ENCODE results near the gene PTH.

PTH gene

DNA sequence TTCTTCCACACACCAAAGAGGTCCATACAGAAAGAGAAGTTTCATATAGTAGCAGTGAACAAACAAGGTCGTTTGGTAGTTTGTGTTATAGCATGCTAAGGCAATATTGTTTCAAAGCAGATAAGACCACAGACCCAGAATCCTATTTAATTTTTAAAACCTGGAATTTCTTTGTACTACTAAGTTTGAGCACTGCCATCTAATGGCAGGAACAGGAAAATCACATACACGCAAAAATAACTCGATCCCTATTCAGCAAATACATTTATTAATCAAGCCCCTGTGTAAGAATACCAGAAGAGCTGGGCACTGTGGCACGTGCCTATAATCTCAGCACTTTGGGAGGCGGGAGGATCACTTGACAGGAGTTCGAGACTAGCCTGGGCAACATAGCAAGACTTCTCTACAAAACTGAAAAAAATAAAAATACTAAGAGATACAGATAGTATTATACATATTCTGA lies 29.9 kb downstream of the PTH start:
- Mint-ChIP-seq H3K4me1 (ENCODE audit: low read depth) (peaks cover 25% of the 10 kb centered on the region), H3K4me3 (peak overlapping the region; percentile 0), H3K27me3 (peaks cover 12% of the 10 kb centered on the region), H3K27ac (no peak overlapping the region), H3K9me3 (no peaks in the 10 kb centered on the region), H3K36me3 (ENCODE audit: low read depth) (no peaks in the 10 kb centered on the region)

GRCh38 chr11:13463779-13464290 lies 32.0 kb downstream of the PTH start:
- H3K27me3 Mint-ChIP-seq, result no peaks in the 10 kb centered on the region
- peak overlapping the region; percentile 99 for H3K4me3 Mint-ChIP-seq
- H3K36me3 Mint-ChIP-seq (ENCODE audit: low read depth), result peaks cover 8% of the 10 kb centered on the region
- no peaks in the 10 kb centered on the region for H3K9me3 Mint-ChIP-seq
- peaks cover 38% of the 10 kb centered on the region for H3K4me1 Mint-ChIP-seq (ENCODE audit: low read depth)
- H3K27ac Mint-ChIP-seq, result peak overlapping the region; percentile 99

- Mint-ChIP-seq H3K36me3 (ENCODE audit: low read depth) (peaks cover 8% of the 10 kb centered on the region), H3K27ac (peak within 1 kb of the TSS; percentile 99), H3K4me3 (peak within 1 kb of the TSS; percentile 99), H3K27me3 (no peaks in the 10 kb centered on the region), H3K9me3 (no peaks in the 10 kb centered on the region), H3K4me1 (ENCODE audit: low read depth) (peaks cover 43% of the 10 kb centered on the region)
Observed at GRCh38 chr11:13462901-13463778, 32.7 kb downstream of the PTH start, which contains the start of gene BTBD10. TSS of gene BTBD10 (minus strand) at chr11:13463222. CDS start at chr11:13445124, 18,098 bp downstream.

DNA sequence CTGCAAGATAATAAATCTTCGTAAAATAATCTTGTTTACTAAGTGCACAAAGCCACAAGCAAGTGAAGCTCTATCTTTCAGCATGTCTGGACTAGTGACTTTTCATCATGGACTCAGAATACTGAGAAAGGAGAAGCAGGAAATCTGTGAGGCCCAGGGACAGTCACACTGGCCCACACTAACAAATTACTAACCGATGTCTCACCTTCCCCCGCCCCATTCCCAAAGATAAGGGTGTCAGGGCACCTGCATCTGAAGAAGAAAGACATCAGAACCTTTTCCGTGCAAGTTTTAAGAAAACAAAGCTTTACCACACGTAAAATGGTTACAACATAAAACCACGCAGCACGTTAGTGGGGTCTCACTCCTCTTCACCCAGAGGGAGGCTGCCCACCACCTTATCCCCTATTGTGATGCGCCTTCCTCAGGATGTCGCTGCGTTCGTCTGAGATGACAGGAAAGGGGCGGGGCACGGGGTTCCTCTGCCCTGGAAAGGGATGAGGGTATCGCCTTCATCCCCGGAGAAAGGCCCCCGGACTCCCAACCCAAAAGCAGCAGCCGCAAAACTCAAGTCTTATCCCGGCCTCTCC lies 33.4 kb downstream of the PTH start:
- H3K36me3 Mint-ChIP-seq (ENCODE audit: low read depth), result peaks cover 8% of the 10 kb centered on the region
- peak overlapping the region; percentile 99 for H3K27ac Mint-ChIP-seq
- peaks cover 46% of the 10 kb centered on the region for H3K4me1 Mint-ChIP-seq (ENCODE audit: low read depth)
- peak overlapping the region; percentile 99 for H3K4me3 Mint-ChIP-seq
- H3K9me3 Mint-ChIP-seq, result no peaks in the 10 kb centered on the region
- no peaks in the 10 kb centered on the region for H3K27me3 Mint-ChIP-seq

DNA sequence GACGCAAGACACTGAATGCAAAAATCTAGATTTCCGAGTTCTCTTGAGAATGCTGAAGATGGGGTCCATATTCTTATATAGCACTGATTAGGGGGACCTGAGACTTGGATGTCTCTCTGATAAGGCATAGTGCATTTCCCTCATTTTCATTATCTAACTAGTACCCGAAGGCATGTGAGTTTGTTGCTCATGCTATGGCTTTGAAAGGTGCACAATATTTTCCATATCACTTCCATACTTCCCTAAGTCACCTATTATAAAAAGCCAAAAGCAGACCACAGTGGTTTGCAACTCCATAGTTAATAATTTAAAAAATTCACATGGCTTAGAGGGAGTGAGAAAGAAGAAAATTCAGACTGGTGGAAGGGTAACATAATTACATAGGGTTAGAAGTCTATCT lies 34.5 kb downstream of the PTH start:
- H3K4me3 Mint-ChIP-seq, result peak overlapping the region; percentile 13
- no peak overlapping the region for H3K27ac Mint-ChIP-seq
- H3K4me1 Mint-ChIP-seq (ENCODE audit: low read depth), result peaks cover 46% of the 10 kb centered on the region
- no peaks in the 10 kb centered on the region for H3K9me3 Mint-ChIP-seq
- no peaks in the 10 kb centered on the region for H3K27me3 Mint-ChIP-seq
- H3K36me3 Mint-ChIP-seq (ENCODE audit: low read depth), result peaks cover 8% of the 10 kb centered on the region

DNA sequence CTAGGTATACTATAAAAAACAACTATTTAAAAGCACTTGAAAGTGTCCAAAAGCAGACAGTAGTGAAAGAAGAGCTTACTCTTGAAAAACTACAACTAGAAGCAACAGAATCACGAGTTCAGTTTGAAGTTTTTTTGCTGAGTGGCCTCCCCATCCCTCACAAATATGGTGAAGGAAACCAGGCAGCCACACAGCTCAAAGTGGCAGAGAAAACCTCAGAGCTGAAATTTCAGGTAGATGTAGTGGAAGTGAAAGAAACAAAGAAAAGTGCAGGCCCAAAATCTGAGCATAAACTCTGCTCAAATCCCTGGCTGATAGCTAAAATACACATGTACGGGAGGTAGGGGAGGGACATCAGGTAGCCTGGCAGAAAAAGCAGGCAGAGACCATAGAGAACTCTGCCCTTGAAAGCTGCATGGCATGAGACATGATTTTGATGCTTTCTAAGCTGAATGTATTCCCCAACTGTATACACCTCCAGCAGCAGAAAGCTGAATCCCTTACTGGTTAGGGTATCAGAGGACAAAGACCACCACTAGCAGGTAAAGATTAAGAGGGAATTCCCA lies 44.9 kb downstream of the PTH start:
- Mint-ChIP-seq H3K27ac (no peak overlapping the region), H3K27me3 (no peaks in the 10 kb centered on the region), H3K36me3 (ENCODE audit: low read depth) (peaks cover 13% of the 10 kb centered on the region), H3K9me3 (no peaks in the 10 kb centered on the region), H3K4me3 (no peak overlapping the region), H3K4me1 (ENCODE audit: low read depth) (peaks cover 38% of the 10 kb centered on the region)

GRCh38 chr11:13449522-13449921 lies 46.3 kb downstream of the PTH start:
- Mint-ChIP-seq H3K9me3 (no peaks in the 10 kb centered on the region), H3K27me3 (no peaks in the 10 kb centered on the region), H3K4me1 (ENCODE audit: low read depth) (peaks cover 39% of the 10 kb centered on the region), H3K36me3 (ENCODE audit: low read depth) (peaks cover 8% of the 10 kb centered on the region), H3K4me3 (no peak overlapping the region), H3K27ac (no peak overlapping the region)

DNA sequence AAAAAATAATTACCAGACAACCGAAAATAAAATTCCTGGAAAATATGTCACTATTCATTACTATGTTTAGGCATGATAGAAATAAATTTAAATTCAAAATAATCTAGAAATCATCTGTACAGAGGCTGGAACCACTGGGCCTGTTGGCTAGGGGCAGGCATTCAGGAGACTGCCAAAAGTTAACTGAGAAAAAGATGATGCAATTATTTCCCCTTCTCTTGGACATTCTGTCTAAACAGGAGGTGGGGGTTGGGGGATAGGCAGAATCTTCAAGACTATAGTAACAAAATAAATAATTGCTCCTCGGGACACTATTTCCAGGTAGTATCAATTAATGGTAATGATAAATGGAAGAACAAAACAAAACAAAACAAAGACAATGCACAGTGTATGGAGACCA lies 46.9 kb downstream of the PTH start:
- no peaks in the 10 kb centered on the region for H3K27me3 Mint-ChIP-seq
- H3K36me3 Mint-ChIP-seq (ENCODE audit: low read depth), result peaks cover 8% of the 10 kb centered on the region
- H3K4me3 Mint-ChIP-seq, result no peak overlapping the region
- H3K27ac Mint-ChIP-seq, result no peak overlapping the region
- no peaks in the 10 kb centered on the region for H3K9me3 Mint-ChIP-seq
- peaks cover 39% of the 10 kb centered on the region for H3K4me1 Mint-ChIP-seq (ENCODE audit: low read depth)

GRCh38 chr11:13446444-13446843 lies 49.4 kb downstream of the PTH start:
- Mint-ChIP-seq H3K27ac (no peak overlapping the region), H3K9me3 (no peaks in the 10 kb centered on the region), H3K36me3 (ENCODE audit: low read depth) (peaks cover 8% of the 10 kb centered on the region), H3K27me3 (no peaks in the 10 kb centered on the region), H3K4me3 (no peak overlapping the region), H3K4me1 (ENCODE audit: low read depth) (peaks cover 32% of the 10 kb centered on the region)

DNA sequence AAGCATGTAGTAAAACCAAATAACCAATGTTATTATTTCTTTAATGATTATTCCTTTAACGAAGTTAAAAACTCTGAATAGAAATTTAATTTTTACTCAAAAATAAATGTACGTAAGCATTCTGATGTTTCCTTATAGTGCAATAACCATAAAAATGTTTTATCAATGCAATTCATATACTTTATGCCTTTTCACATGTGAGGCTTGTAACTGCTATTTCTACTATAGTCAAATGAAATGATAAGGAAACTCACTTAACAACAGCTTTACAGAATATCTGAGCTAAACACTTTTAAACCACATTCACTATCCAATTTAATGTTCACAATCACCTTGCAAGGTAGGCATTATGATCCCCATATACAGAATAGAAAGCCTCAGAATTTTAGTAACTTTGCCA lies 50.2 kb downstream of the PTH start:
- Mint-ChIP-seq H3K4me3 (no peak overlapping the region), H3K36me3 (ENCODE audit: low read depth) (peaks cover 7% of the 10 kb centered on the region), H3K27me3 (no peaks in the 10 kb centered on the region), H3K27ac (no peak overlapping the region), H3K4me1 (ENCODE audit: low read depth) (peaks cover 24% of the 10 kb centered on the region), H3K9me3 (no peaks in the 10 kb centered on the region)

Data from stimulated activated naive CD8-positive, alpha-beta T cell treated with anti-CD3 and anti-CD28 coated beads, Interleukin-15, Interleukin-2, amounts not matched to agents 100 ng/mL and 50 ng/mL, for 24 hours (primary cell).